Lung microvascular endothelial cell (primary cell): Measurements from ENCODE around the gene ZBTB11. TPM values are rescaled to one million over a fixed set of nuclear protein-coding genes. Genes with fewer than 3 reads are reported as not detected.
"Not testable (repeated sequence)": the region's sequence is repeated elsewhere in the genome, so short reads cannot be mapped to it uniquely, and the experiment has no call there.

ENCODE experiments used
- DNase-seq, 2 donors: peaks; one replicate each; pipeline versions ENCODE4 v3.0.0 to v3.0.0-alpha.2; 2010; ENCODE audit warnings: low read depth in 2 of 2
- total RNA-seq: library from RNA; depleted of rRNA; stranded (reverse); fragments of >200 nt; gene quantifications from 2 replicates; pipeline ENCODE4 v1.2.1, GENCODE V29; 2014

Gene ZBTB11
- total RNA-seq, 1 donor from 2014 or later, result 18.5 TPM

- DNase-seq, result no peak
Measured at GRCh38 chr3:101617478-101617877, 59.5 kb downstream of the ZBTB11 start.

GRCh38 chr3:101615525-101615924 is 61.4 kb downstream of the ZBTB11 start:
- no peak for DNase-seq

DNA sequence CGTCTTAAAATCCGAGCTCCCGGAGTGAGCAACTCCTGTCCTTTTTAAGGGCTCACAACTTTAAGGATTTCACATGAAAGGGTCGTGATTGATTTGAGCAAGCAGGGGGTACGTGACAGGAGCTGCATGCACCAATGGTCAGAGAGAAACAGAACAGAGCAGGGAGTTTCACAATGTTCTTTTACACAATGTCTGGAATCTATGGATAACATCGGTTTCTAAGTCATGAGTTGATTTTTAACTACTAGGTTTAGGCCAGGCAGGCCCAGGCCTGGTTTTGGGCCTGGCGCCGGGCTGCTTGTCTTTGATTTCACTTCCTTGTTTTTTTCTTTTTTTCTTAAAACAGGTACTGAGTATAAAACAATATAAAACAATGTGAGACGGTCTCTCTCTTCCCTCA is 63.9 kb downstream of the ZBTB11 start:
- not testable (repeated sequence) for DNase-seq

DNA sequence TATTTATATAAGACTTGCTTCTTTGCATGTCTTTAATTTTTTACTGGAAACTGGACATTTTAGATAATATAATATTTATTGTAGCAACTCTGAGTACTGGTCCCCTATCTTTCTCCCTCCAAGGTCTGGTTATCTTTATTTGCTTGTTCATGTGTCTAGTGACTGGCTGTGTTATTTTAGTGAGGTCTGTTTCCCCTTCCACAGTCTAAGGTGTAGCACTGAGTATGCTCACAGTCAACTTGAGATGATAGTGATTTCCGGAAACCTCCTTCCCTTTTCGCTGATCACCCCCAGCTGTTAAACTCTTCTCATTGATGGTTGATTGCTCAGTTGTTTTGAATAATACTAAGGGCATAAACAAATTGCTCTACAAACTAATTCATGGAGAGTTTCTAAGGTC is 65.9 kb downstream of the ZBTB11 start:
- DNase-seq, result no peak

- not testable (repeated sequence) for DNase-seq
Measured at GRCh38 chr3:101605398-101605797, 71.5 kb downstream of the ZBTB11 start.

GRCh38 chr3:101603184-101603583 is 73.7 kb downstream of the ZBTB11 start:
- no peak for DNase-seq

GRCh38 chr3:101602731-101603130 is 74.2 kb downstream of the ZBTB11 start:
- DNase-seq, result no peak

Other genes starting within 250 kb of the ZBTB11 start
- 8.7 and 14.7 TPM in 2 replicates for gene SENP7, start 163.9 kb downstream of the ZBTB11 start, total RNA-seq
- gene TRMT10C, start 115.3 kb downstream of the ZBTB11 start, total RNA-seq, result 22.9 and 25.2 TPM in 2 replicates
- 55.4 and 58.3 TPM in 2 replicates for gene PCNP, start 103.0 kb downstream of the ZBTB11 start, total RNA-seq
- gene RPL24, start 9.6 kb upstream of the ZBTB11 start, total RNA-seq, result 2,417 and 3,012 TPM in 2 replicates
- gene CEP97, start 47.5 kb upstream of the ZBTB11 start, total RNA-seq, result 4.8 and 5.7 TPM in 2 replicates
- gene NXPE3, start 102.1 kb upstream of the ZBTB11 start, total RNA-seq, result 6.3 and 6.5 TPM in 2 replicates
- 5.7 and 8.9 TPM in 2 replicates for gene NFKBIZ, start 172.4 kb upstream of the ZBTB11 start, total RNA-seq